ENCODE results near the gene CASP5. TPM values are rescaled to one million over a fixed set of nuclear protein-coding genes. Genes with fewer than 3 reads are reported as not detected.

Gene CASP5
- total and polyA plus RNA-seq, 2 experiments from 2014 or later = 0.46 to 2.9 TPM

DNA sequence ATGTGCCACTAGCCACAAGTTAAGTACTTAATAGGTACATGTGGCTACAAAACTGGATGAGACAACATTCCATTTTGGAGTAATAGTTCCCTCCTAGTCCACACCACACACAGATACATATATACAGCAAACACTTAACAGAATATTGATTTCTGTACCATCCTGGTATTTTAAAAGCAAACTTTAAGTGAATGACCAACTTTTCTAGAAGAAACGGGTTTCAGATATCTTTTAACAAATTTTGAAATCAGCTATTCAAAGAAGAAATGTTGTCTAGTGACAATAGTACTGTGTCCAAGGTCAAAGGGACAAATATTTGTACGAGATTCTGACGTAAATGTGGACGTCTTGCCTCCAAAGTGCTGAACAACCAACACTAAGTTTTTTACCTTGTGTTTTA lies 34.5 kb upstream of the CASP5 start:
- Histone ChIP-seq H3K9me2 (replicated peaks; ENCODE audit: insufficient read depth) (no peaks in the 10 kb centered on the region), H2AFZ (no peak overlapping the region), H3K4me2 (no peak overlapping the region), H3K9me3 (ENCODE audit: low read depth) (no peaks in the 10 kb centered on the region), H3K79me2 (no peaks in the 10 kb centered on the region), H3K4me1 (ENCODE audit: insufficient read depth) (no peaks in the 10 kb centered on the region), H3K36me3 (replicated peaks; ENCODE audit: insufficient read depth, low read depth) (no peaks in the 10 kb centered on the region), H4K20me1 (ENCODE audit: insufficient read depth, poor library complexity, severe bottlenecking) (no peaks in the 10 kb centered on the region), H3K27ac (no peak overlapping the region), H3K27me3 (no peaks in the 10 kb centered on the region), H3K4me3 (no peak overlapping the region)
- no peak for DNase-seq (ENCODE audit: low spot score)
- TF ChIP-seq, protein P1, sequence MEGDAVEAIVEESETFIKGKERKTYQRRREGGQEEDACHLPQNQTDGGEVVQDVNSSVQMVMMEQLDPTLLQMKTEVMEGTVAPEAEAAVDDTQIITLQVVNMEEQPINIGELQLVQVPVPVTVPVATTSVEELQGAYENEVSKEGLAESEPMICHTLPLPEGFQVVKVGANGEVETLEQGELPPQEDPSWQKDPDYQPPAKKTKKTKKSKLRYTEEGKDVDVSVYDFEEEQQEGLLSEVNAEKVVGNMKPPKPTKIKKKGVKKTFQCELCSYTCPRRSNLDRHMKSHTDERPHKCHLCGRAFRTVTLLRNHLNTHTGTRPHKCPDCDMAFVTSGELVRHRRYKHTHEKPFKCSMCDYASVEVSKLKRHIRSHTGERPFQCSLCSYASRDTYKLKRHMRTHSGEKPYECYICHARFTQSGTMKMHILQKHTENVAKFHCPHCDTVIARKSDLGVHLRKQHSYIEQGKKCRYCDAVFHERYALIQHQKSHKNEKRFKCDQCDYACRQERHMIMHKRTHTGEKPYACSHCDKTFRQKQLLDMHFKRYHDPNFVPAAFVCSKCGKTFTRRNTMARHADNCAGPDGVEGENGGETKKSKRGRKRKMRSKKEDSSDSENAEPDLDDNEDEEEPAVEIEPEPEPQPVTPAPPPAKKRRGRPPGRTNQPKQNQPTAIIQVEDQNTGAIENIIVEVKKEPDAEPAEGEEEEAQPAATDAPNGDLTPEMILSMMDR (IDR thresholded peaks at IDR 0.05; ENCODE audit: poor library complexity) = no peak
- TF ChIP-seq EZH2phosphoT487 (IDR thresholded peaks at IDR 0.05; ENCODE audit: low read depth, severe bottlenecking, unreplicated experiment) (no peak), EZH2 (IDR thresholded peaks at IDR 0.05; ENCODE audit: borderline replicate concordance) (no peak)
- WGBS (ENCODE audit: low lambda C conversion rate, missing lambda C conversion rate) = 53% methylated on average over 4 of the region's 4 CpGs

DNA sequence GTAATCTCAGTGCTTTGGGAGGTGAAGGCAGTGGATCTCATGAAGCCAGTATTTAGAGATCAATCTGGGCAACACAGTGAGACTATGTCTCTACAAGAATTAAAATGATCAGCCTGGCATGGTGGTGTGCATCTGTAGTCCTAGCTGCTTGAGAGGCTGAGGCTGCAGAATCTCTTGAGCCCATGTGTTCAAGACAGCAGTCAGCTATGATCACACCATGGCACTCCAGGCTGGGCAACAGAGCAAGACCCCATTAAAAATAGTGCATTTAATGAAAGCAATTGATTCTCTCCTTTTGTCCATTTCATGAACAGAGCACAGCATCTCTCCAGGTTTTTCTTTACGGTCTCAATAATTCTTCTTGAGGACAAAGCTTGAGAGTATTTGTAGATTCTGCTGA lies 33.5 kb upstream of the CASP5 start:
- Histone ChIP-seq H3K27me3 (no peaks in the 10 kb centered on the region), H2AFZ (no peak overlapping the region), H3K9me2 (replicated peaks; ENCODE audit: insufficient read depth) (no peaks in the 10 kb centered on the region), H3K4me1 (ENCODE audit: insufficient read depth) (no peaks in the 10 kb centered on the region), H3K4me3 (no peak overlapping the region), H3K4me2 (no peak overlapping the region), H3K27ac (no peak overlapping the region), H3K79me2 (no peaks in the 10 kb centered on the region), H3K36me3 (replicated peaks; ENCODE audit: insufficient read depth, low read depth) (no peaks in the 10 kb centered on the region), H3K9me3 (ENCODE audit: low read depth) (no peaks in the 10 kb centered on the region), H4K20me1 (ENCODE audit: insufficient read depth, poor library complexity, severe bottlenecking) (no peaks in the 10 kb centered on the region)
- 91% methylated on average over 1 of the region's 1 CpG for WGBS (ENCODE audit: low lambda C conversion rate, missing lambda C conversion rate)
- DNase-seq (ENCODE audit: low spot score) = no peak
- TF ChIP-seq, protein P1 (IDR thresholded peaks at IDR 0.05; ENCODE audit: poor library complexity) = no peak
- TF ChIP-seq EZH2 (IDR thresholded peaks at IDR 0.05; ENCODE audit: borderline replicate concordance) (no peak), EZH2phosphoT487 (IDR thresholded peaks at IDR 0.05; ENCODE audit: low read depth, severe bottlenecking, unreplicated experiment) (no peak)

DNA sequence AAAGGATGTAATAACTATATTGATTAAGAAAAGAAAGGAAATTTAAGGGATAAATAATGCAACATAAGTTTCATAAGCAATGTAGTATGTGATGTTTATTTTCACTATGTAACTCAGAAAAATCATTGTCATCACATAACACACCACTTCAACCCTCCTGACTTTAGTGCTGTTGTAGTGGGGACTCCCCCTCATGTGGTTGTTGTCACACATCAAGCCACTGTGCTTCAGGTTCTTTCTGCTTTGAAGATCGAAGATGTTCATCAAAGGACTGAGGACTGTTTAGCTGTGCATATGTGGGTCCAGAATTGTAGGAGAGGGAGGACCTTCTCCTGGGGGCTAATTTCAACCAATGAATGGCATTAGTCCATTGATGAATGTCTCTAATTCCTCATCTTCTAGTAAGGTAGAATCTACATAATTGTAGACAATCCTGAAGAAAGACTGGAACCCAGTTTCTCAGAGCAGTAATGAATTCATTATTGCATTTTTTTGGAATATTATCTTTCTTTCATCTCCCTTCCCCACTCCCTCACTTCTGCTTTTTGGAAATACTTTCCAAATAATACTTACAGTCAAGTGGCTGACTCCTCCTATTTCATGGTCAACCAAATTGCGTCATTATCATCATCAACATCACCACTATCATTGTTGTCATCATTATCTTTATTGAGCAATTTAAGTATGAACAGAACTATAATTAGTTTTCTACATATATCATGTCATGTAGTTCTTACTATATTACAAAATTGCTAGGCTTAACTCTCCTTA lies 31.9 kb upstream of the CASP5 start:
- no peaks in the 10 kb centered on the region for H4K20me1 ChIP-seq (ENCODE audit: insufficient read depth, poor library complexity, severe bottlenecking)
- TF ChIP-seq EZH2phosphoT487 (IDR thresholded peaks at IDR 0.05; ENCODE audit: low read depth, severe bottlenecking, unreplicated experiment) (no peak), EZH2 (IDR thresholded peaks at IDR 0.05; ENCODE audit: borderline replicate concordance) (no peak)
- TF ChIP-seq, protein P1 (IDR thresholded peaks at IDR 0.05; ENCODE audit: poor library complexity) = no peak
- no peaks in the 10 kb centered on the region for H3K9me2 ChIP-seq (replicated peaks; ENCODE audit: insufficient read depth)
- H2AFZ ChIP-seq = no peak overlapping the region
- H3K4me3 ChIP-seq = no peak overlapping the region
- no peaks in the 10 kb centered on the region for H3K27me3 ChIP-seq
- H3K4me1 ChIP-seq (ENCODE audit: insufficient read depth) = no peaks in the 10 kb centered on the region
- WGBS (ENCODE audit: low lambda C conversion rate, missing lambda C conversion rate) = 70% methylated on average over 2 of the region's 2 CpGs
- no peaks in the 10 kb centered on the region for H3K36me3 ChIP-seq (replicated peaks; ENCODE audit: insufficient read depth, low read depth)
- H3K9me3 ChIP-seq (ENCODE audit: low read depth) = no peaks in the 10 kb centered on the region
- no peak overlapping the region for H3K27ac ChIP-seq
- H3K4me2 ChIP-seq = no peak overlapping the region
- DNase-seq (ENCODE audit: low spot score) = no peak
- H3K79me2 ChIP-seq = no peaks in the 10 kb centered on the region

Data from hepatocyte (in vitro differentiated cells).